ENCODE measurements around the gene NDST1. TPM values are rescaled to one million over a fixed set of nuclear protein-coding genes. Genes with fewer than 3 reads are reported as not detected.

NDST1 gene
- total RNA-seq, 1 experiment from 2014 or later, result 42.6 TPM

GRCh38 chr5:150574818-150575547 is 67.1 kb downstream of the NDST1 start:
- Histone ChIP-seq H3K36me3 (ENCODE audit: low read depth, low read length) (no peaks in the 10 kb centered on the region), H3K4me3 (ENCODE audit: low read length) (no peak overlapping the region), H3K27ac (ENCODE audit: low read length) (no peak overlapping the region), H3K79me2 (ENCODE audit: low read length) (no peaks in the 10 kb centered on the region), H3K9me3 (ENCODE audit: low read length) (no peaks in the 10 kb centered on the region), H3K27me3 (ENCODE audit: low read length) (no peaks in the 10 kb centered on the region; the same call in 1 of the 2 replicates), H3K9me2 (replicated peaks; ENCODE audit: low read length) (no peaks in the 10 kb centered on the region), H2AFZ (ENCODE audit: low read length) (no peak overlapping the region), H4K20me1 (ENCODE audit: low read length) (no peaks in the 10 kb centered on the region), H3K4me1 (ENCODE audit: insufficient read depth, low read length) (no peaks in the 10 kb centered on the region), H3F3A (ENCODE audit: low read length, unreplicated experiment) (no peaks in the 10 kb centered on the region), H3K9ac (ENCODE audit: low read length) (no peak overlapping the region), H3K4me2 (ENCODE audit: low read length) (no peak overlapping the region)
- ChIA-PET CTCF (interaction anchor here (0.5 kb wide), 1 partner anchor 103 kb away, joined by 3 read pairs; no protein-coding TSS in a partner anchor), POLR2A (ENCODE audit: unreplicated experiment) (no interaction called here)
- no peak for TF ChIP-seq CTCF (conservative IDR thresholded peaks at IDR 0.05; ENCODE audit: low read depth, low read length)
- TF ChIP-seq EZH2 (IDR thresholded peaks at IDR 0.05; ENCODE audit: low read length, unreplicated experiment), result no peak
- no peak for TF ChIP-seq EZH2phosphoT487 (IDR thresholded peaks at IDR 0.05; ENCODE audit: borderline replicate concordance, low read length)
- DNase-seq (no peak), ATAC-seq (no peak)
- intact Hi-C loops (cut with micrococcal nuclease), result no loop called here
- BruUV-seq (replicated peaks), result no TSS peak

- H3K9me2 ChIP-seq (replicated peaks; ENCODE audit: low read length), result no peaks in the 10 kb centered on the region
- no peaks in the 10 kb centered on the region for H4K20me1 ChIP-seq (ENCODE audit: low read length)
- H3K36me3 ChIP-seq (ENCODE audit: low read depth, low read length), result no peaks in the 10 kb centered on the region
- BruUV-seq (replicated peaks), result no TSS peak
- H3K4me1 ChIP-seq (ENCODE audit: insufficient read depth, low read length), result no peaks in the 10 kb centered on the region
- H3K27me3 ChIP-seq (ENCODE audit: low read length), result no peaks in the 10 kb centered on the region; the same call in 1 of the 2 replicates
- H3K4me2 ChIP-seq (ENCODE audit: low read length), result no peak overlapping the region
- H2AFZ ChIP-seq (ENCODE audit: low read length), result no peak overlapping the region
- H3K9ac ChIP-seq (ENCODE audit: low read length), result no peak overlapping the region
- ATAC-seq (no peak), DNase-seq (no peak)
- no peak for TF ChIP-seq CTCF (conservative IDR thresholded peaks at IDR 0.05; ENCODE audit: low read depth, low read length)
- no peak for TF ChIP-seq EZH2phosphoT487 (IDR thresholded peaks at IDR 0.05; ENCODE audit: borderline replicate concordance, low read length)
- TF ChIP-seq EZH2 (IDR thresholded peaks at IDR 0.05; ENCODE audit: low read length, unreplicated experiment), result no peak
- ChIA-PET CTCF (no interaction called here), POLR2A (ENCODE audit: unreplicated experiment) (no interaction called here)
- H3F3A ChIP-seq (ENCODE audit: low read length, unreplicated experiment), result no peaks in the 10 kb centered on the region
- H3K9me3 ChIP-seq (ENCODE audit: low read length), result no peaks in the 10 kb centered on the region
- H3K27ac ChIP-seq (ENCODE audit: low read length), result no peak overlapping the region
- H3K79me2 ChIP-seq (ENCODE audit: low read length), result no peaks in the 10 kb centered on the region
- H3K4me3 ChIP-seq (ENCODE audit: low read length), result no peak overlapping the region
- intact Hi-C loops (cut with micrococcal nuclease), result no loop called here
Observed at GRCh38 chr5:150575745-150576448, 68.0 kb downstream of the NDST1 start.
